ENCODE measurements around the gene CHST14.

The CHST14 gene

DNA sequence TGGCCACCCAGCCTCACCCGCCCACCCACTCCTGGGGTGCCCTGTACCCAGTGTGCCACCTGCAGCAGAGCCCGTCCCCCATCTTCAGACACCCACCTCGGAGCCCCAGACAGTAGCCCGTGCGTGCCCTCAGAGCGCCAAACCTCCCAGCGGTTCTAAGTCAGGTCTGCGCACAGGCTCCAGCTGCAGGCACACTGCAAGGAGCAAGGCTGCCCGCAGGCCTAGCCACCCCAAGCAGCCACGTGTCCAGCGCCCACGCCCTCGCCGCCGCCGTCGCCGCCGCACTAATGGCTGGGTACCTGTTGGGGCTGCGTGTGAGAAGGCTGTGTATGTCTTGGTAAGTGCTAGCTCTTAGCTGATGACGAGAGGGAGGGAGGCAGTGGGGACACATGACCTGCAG, 8.8 kb upstream of the CHST14 start:
- no peak for DNase-seq (ENCODE audit: low read depth, low spot score)

DNA sequence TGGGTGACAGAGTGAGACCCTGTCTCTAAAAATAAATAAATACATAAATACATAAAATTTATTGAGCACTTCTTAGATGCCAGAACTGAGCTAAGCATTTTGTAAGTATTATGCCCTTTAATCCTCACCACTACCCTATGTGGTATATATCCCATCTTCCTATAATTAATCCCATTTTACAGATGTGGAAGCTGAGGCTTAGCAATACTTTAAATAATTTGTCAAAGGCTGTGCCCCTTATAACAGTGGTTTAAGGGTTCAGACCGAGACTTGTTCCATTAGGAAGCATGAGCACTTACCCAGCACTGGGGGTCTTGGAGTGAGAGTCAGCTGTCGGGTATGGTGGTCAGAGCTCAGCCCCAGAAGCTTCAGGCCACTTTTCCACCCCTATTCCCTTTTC, 7.5 kb upstream of the CHST14 start:
- no peak for DNase-seq (ENCODE audit: low read depth, low spot score)

DNA sequence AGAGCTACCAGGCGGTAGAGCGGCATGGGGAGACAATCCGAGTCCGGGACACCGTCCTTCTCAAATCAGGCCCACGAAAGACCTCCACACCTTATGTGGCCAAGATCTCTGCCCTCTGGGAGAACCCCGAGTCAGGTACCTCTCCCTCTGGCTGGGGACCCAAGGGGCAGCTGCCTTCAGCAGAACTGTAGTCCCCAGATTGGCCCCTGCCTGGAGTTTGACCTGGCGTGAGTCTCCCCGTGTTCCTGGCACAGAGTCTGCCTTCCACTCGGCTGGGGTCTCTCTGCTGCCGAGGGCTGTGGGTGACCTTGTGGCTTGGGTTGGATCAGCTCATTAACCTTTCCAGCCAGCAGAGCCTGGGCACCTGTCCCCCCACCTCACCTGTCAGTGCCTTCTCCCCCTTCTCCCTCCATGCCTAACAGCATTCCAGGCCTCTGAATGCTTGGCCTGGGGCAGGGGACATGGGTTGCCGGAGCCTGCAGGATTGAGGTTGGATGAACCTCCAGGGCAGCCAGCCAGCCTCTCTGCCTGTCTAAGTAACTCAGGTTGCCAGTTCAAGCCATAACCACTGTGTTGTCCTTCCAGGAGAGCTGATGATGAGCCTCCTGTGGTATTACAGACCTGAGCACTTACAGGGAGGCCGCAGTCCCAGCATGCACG, 6.8 kb upstream of the CHST14 start:
- DNase-seq (ENCODE audit: low read depth, low spot score), result no peak

DNA sequence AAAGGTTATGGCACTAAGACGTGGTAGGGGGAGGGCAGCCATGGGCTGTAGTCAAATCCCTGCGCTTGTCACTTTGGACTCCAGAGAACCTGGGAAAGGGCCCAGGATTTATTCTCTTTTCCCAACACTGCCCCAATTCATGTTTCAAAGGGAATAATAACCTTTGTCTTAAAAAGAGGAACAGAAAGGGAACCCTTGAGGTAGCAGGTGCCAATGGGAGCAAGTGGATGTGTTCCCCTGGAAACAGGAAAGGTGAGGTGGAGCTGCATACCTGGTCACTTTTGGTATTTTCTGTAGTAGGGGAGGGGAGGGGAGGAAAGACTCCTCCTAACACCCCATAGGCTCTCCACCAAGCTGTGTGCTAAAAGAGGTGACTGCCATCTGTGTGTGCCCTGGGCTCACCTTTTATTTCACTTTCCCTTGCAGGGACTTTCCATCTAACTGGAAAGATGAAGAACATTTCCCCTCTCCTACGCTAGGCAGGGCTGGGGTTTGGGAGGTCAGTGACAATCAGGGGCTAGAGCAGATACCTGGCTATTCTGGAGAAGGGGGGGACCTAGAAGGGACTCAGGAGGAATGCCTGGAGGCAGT, 6.1 kb upstream of the CHST14 start:
- DNase-seq (ENCODE audit: low read depth, low spot score), result no peak

DNA sequence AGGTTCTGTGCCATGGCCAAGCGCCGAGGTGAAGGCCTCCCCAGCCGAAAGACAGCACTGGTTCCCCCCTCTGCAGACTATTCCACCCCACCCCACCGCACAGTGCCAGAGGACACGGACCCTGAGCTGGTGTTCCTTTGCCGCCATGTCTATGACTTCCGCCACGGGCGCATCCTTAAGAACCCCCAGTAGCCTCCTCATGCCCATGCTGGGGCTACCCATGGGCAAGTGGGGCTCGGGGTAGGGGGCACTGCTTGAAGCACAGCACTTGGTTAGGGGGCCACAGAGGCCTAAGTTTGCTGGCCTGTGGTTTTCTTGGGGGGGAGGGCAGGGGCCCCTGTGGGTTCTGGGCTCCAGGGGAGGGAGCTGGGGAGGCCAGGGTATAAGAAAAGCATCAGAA, 4.8 kb upstream of the CHST14 start:
- no peak for DNase-seq (ENCODE audit: low read depth, low spot score)

DNA sequence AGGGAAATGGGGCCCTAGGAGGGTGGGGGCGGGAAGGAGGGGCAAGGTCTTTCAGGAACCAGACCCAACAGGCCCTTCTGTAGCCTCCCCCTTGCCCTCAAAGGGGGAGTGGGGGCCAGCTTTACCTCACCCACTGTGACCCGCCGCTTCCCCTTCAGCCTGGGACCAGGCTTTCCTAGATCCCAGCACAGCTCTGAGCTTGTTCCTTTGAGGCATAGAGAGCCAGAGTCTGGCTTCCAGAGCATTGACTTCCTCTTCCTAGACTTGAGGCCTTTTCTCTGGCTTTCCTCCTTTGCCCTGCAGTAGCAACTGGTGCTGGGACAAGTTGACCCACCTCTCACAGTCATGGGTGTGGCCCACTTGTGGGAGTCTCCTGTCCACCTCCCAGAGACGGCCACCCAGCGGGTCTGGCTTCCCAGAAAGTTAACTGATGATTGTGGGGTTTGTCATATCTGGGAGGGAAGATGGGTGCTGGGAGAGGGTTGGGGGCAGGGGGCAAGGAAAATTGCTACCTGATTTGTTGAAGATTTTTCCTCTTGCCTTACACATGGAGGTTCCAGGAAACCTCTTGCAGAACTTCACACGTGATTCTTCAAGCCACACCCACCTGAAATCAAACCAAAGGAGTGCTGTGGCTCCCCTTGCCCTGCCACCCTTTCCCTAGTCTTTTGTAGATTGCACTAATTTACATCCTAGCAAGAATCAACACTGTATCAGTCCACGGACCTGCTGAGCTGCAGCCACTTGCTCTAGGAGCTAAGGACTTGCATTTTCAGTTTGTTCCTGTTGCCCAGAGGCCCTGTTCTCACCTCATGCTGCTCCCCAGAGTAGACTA, 4.1 kb upstream of the CHST14 start:
- DNase-seq (ENCODE audit: low read depth, low spot score), result no peak

DNA sequence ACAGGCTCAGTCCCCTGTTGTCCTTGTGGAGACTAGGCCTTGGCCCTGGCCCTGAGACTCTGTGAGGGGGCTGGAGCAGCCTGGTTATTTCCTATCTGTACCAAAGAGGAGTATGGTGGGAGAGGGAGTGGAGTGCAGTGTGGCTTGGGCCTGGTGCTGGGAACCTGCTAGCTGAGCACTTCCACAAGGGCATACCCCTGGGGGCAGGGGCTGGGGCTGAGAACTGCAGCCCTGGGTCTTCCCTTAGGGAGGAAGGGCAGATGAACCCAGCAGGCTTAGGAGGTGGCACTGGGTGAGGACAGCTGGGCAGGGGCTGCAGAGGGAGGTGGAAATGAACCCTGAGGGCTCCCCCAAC, 3.5 kb upstream of the CHST14 start:
- no peak for DNase-seq (ENCODE audit: low read depth, low spot score)

DNA sequence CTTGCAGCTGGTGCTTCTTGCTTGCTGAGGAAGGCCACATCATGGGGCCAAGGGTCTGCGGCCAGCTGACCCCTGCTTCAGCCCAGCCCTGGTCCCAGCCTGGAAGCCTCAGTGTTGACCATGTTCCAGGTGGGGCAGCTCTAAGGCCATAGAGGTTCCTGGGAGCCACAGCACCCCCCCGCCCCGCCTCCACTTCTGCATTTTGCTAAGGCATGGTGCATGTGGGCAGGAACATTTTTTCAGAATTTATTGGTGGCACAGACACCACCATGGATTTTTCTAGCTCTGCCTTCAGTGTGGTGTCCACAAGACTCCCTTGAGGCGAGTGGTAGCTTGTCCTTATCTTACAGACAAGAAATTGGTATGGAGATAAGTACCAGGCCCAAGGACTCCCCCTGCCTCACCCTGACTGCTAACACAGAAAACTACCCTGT, 1.9 kb upstream of the CHST14 start:
- DNase-seq (ENCODE audit: low read depth, low spot score), result no peak

DNA sequence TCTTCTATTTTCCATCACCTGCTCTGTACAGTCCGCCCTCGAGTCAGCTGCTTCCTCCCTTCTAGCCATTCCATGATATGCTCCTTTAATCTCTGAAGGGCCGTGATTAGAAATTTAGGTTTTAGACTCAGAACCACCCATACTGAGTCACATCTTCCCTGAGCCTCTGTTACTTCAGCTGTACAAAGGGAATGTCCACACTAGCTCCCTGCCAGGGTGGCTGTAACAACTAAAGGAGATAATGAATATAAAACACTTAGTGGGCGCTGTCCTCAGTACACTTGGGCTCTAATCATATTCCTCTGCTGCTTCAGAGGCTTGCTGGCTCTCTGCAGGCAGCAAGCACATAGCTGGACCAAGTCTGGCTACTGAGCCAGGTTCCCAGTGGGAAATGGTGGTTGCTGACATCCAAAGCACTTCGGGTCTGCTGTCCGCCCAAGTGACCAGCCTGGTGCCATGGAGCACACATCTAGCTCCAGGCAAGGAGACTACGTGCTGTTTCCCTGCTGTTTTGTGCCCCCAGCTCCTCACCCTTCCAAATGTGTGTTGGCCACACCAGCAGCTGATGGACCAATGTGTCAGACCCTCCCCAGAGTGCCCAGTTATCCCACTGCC, 901 bp upstream of the CHST14 start:
- no peak for DNase-seq (ENCODE audit: low read depth, low spot score)

DNA sequence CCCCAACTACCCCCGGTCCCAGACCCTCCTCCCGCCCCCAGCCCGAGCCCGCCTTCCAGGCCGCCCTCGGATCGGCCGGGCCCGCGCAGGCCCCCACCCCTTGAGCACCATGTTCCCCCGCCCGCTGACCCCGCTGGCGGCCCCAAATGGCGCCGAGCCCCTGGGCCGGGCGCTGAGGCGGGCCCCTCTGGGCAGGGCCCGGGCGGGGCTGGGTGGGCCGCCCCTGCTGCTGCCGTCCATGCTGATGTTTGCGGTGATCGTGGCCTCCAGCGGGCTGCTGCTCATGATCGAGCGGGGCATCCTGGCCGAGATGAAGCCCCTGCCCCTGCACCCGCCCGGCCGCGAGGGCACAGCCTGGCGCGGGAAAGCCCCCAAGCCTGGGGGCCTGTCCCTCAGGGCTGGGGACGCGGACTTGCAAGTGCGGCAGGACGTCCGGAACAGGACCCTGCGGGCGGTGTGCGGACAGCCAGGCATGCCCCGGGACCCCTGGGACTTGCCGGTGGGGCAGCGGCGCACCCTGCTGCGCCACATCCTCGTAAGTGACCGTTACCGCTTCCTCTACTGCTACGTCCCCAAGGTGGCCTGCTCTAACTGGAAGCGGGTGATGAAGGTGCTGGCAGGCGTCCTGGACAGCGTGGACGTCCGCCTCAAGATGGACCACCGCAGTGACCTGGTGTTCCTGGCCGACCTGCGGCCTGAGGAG, 472 bp downstream of the CHST14 start:
- no peak for DNase-seq (ENCODE audit: low read depth, low spot score)

DNA sequence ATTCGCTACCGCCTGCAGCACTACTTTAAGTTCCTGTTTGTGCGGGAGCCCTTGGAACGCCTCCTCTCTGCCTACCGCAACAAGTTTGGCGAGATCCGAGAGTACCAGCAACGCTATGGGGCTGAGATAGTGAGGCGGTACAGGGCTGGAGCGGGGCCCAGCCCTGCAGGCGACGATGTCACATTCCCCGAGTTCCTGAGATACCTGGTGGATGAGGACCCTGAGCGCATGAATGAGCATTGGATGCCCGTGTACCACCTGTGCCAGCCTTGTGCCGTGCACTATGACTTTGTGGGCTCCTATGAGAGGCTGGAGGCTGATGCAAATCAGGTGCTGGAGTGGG, 995 bp downstream of the CHST14 start:
- no peak for DNase-seq (ENCODE audit: low read depth, low spot score)

DNA sequence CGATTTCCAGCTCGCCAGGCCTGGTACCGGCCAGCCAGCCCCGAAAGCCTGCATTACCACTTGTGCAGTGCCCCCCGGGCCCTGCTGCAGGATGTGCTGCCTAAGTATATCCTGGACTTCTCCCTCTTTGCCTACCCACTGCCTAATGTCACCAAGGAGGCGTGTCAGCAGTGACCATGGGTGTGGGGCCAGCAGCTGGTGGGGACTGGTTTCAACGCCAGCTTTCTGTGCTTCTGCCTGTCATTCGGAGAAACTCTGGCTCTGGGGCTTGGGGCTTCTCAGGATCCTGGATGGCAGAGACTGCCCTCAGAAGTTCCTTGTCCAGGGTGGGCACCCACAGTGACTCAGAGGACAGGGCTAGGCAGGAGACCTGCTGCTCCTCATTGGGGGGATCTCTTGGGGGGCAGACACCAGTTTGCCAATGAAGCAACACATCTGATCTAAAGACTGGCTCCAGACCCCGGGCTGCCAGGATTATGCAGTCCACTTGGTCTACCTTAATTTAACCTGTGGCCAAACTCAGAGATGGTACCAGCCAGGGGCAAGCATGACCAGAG, 1.5 kb downstream of the CHST14 start:
- no peak for DNase-seq (ENCODE audit: low read depth, low spot score)

DNA sequence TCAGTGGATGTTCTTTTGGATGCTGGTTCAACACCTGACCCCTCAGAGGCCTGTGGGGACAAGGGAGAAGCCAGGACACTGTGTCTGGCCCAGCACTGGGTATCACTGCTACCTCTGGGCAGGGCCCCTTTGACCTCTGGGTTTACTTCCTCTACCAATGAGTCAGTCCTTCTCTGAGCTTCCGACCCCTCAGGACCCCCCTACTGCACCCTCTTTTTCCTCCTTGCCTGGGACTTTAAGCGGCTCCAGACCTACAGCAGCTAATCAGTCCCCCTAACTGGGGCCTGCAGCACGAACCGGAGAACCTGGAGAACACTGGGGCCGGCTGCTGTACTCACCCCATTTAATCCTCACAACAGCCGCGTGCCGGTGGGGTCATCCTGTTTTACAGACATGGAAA, 3.8 kb downstream of the CHST14 start:
- DNase-seq (ENCODE audit: low read depth, low spot score), result no peak

DNA sequence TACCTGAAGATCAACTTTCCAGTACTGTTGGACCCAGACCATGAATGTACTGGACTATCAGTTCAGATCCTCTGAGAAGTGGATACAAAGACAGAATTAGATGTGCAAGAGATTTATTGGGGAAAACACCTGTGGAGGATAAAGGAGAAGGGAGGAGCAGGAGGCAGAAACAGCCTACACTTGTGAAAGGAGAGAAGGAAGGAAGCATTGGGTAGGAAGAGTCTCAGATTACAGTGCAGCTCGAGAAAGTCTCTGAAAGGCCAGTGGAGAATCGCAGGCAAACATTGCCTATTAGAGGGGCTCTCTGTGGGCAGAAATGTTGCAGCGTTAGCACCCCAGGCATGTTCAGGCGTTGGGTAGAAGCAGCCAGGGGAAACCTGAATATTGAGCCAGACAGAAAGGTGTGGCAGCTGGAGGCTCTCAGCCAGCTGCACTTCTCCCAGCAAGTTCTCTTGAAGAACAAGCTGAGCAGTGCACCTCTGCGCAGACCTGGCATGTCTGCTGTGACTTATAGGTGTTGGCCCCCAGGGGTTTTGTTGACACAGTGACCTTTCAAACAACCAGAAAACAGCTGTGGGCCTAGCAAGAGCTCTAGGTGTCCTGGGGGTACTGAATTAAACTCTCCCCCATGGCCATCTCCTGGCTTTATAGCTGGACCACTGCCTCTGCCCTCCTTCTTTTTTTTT, 7.0 kb downstream of the CHST14 start:
- DNase-seq (ENCODE audit: low read depth, low spot score), result no peak

DNA sequence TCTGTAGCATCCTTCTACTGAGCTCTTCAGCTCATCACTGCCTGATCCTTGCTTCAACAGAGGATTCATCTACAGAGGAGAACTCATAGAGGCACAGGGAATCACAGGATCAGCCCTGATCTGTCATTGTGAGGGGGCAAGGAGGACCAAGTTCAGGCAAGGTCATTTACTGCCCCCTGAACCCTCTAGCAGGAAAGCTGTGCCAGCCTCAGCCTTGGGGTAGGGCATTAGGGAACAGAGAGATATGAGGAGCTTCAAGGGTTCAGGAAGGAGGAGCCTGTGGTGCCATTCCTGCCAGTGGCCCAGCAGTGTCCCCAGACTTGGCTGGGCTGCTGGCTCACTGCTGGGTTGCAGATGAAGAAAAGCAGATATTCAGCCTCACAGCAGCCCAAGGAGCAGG, 8.2 kb downstream of the CHST14 start:
- no peak for DNase-seq (ENCODE audit: low read depth, low spot score)

DNA sequence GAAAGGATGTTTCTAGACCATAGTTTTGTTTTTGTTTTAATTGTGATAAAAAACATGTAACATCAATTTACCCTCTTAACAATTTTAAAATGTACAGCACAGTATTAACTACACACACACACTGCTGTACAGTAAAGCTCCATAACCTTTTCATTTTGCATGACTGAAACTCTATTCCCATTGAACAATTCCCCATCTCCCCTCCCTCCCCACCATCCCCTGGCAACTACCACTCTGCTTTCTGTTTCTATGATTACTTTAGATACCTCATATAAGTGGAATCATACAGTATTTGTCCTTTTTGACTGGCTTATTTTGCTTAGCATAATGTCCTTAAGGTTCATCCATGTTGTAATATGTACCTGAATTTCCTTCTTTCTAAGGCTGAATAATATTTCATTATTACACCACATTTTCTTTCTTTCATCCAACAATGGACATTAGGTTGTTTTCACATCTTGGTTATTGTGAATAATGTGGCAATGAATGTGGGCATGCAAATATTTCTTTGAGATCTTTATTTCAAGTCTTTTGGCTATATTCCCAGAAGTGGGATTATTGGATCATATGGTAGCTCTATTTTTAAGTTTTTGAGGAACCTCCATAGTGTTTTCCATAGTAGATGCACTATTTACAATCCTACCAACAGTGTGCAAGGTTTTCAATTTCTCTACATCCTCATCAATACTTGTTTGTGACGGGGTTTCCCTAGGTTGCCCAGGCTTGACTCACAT, 10.7 kb downstream of the CHST14 start:
- DNase-seq (ENCODE audit: low read depth, low spot score), result no peak

DNA sequence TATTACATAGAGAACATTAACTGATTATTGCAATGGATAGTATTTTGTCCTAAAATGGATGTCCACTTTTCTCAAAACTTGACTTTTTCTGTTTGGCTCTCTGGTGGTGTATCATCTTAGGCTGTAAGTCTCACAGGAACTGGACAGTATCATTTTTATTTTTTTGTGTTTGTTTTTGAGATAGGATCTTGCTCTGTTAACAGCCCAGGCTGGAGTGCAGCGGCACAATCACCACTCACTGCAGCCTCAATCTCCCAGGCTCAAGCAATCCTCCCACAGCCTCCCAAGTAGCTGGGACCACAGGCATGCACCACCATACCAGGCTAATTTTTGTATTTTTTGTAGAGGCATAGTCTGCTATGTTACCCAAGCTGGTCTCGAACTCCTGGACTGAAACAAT, 13.1 kb downstream of the CHST14 start:
- DNase-seq (ENCODE audit: low read depth, low spot score), result no peak

DNA sequence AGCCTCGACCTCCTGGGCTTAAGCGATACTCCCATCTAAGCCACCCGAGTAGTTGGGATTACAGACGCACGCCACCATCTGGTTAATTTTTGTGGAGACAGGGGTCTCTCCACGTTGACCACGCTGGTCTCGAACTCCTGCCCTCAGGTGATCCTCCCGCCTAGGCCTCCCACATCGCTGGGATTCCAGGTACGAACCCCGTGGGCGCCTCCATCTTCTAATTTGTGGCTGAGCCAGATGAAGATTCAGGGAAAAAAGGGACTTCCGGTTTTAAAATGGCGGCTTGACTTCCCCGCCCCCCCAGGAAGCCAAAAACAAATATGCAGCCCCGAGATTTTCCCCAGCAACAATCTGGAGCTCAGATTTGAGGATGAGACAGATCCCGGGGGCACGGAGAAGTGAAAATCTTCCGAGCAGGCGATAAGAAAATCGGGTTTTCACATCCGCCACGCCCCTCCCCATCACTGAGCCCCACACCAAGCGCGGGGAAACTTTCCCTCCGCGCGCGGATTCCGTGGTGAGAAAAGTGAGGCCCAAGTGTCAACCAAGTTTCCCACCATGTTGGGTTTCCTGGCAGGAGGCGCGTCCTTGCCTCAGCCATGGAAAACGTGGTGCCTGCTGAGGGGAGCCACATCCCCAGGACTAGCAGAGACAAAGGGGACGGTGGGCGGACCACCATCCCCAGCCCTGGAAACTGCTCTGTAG, 15.4 kb downstream of the CHST14 start:
- DNase-seq (ENCODE audit: low read depth, low spot score), result no peak

DNA sequence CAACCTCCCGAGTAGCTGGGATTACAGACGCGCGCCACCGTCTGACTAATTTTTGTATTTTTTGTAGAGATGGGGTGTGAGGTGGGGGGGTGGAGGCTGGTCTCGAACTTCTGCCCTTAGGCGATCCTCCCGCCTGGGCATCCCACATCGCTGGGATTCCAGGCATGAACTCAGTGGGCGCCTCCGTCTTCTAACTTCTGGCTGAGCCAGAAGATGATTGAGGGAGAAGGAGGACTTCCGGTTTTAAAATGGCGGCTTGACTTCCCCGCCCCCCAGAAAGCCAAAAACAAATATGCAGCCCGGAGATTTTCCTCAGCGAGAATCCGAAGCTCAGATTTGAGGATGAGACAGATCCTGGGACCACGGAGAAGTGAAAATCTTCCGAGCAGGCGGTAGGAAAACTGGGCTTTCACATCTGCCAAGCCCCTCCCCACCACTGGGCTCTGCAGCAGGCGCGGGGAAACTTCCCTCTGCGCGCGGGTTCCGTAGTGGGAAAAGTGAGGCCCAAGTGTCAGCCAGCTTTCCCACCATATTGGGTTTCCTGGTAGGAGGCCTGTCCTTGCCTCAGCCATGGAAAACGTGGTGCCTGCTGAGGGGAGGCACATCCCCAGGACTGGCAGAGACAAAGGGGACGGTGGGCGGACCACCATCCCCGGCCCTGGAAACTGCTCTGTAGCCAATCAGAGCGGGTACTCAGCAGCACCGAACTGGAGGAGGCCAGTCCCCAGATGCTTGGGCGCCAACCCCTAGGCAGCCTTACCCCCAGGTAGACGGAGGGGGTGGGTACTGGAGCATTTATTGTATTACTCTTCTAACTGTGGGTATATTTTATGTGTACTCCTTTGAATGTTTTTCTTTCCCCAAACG, 17.3 kb downstream of the CHST14 start:
- no peak for DNase-seq (ENCODE audit: low read depth, low spot score)
